Stimulated activated naive CD8-positive, alpha-beta T cell treated with anti-CD3 and anti-CD28 coated beads, Interleukin-15, amount 100 ng/mL, for 72 hours (primary cell): Measurements from ENCODE around the gene EGFL7.
"Not testable (repeated sequence)": the region's sequence is repeated elsewhere in the genome, so short reads cannot be mapped to it uniquely, and the experiment has no call there.

Experiments
- ATAC-seq: fragments of 150-1000 bp; cut with Tn5 transposase; 2 replicates; pipeline ENCODE4 v1.10.0; 2021; ENCODE audit warnings: mild to moderate bottlenecking, moderate library complexity
- DNase-seq, 2 donors: peaks; one replicate each; pipeline ENCODE4 v3.0.0; 2021 to 2022
- H3K27ac Mint-ChIP-seq, 2 donors: one replicate each; pipeline ENCODE4 v1.8.0; 2022; ENCODE audit warnings: mild to moderate bottlenecking in 2 of 2, mixed read lengths in 2 of 2, moderate library complexity in 2 of 2
- H3K27me3 Mint-ChIP-seq: one replicate; pipeline ENCODE4 v1.8.0; 2022; ENCODE audit warnings: mixed read lengths
- H3K4me1 Mint-ChIP-seq: one replicate; pipeline ENCODE4 v1.8.0; 2022; ENCODE audit warnings: mild to moderate bottlenecking, mixed read lengths
- H3K4me3 Mint-ChIP-seq, 2 donors: one replicate each; pipeline ENCODE4 v1.8.0; 2022; ENCODE audit warnings: mild to moderate bottlenecking in 2 of 2, mixed read lengths in 2 of 2, moderate library complexity in 1 of 2
- H3K9me3 Mint-ChIP-seq, 2 donors: one replicate each; pipeline ENCODE4 v1.8.0; 2022; ENCODE audit warnings: mixed read lengths in 2 of 2

EGFL7 gene

DNA sequence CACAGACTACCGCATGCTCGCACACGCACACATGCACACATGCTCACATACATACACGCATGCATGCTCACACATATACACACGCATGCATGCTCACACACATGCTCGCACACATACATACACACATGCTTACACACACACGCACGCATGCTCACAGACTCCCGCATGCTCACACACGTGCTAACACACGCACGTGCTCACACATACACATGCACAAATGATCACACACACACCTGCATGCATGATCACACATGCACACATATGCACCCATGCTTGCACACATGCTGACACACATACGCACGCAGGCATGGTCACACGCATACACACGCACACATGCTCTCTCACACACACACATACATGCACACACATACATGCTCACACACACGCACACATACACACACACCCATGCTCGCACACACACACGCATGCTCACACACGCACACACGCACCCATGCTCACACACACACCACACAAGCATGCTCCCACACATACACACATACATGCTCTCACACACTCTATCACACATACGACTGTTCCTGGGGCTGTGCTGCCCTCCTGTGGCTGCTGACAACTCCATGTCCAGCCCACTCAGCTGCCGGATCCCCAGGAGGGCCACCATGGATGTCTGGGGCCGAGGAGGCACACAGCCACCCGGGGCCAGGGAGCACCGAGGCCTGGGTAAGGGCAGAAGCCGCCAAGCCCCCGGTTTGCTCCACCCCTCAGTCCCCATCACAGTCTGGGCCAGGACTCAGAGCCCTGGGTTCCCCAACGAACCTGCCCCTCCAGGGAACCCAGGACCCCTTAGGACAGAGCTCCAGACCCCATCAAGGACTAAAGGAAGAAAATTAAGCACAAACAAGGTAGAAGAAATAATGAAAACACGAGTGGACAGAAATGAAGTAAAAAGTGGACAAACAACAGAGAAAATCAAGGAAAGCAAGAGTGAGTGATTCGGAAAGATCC, 31.4 kb upstream of the EGFL7 start:
- H3K4me3 Mint-ChIP-seq = no peak overlapping the region
- H3K9me3 Mint-ChIP-seq = no peaks in the 10 kb centered on the region
- peaks cover 20% of the 10 kb centered on the region for H3K4me1 Mint-ChIP-seq
- no peak overlapping the region for H3K27ac Mint-ChIP-seq
- DNase-seq = peak; percentile 61 to 79
- peaks cover 14% of the 10 kb centered on the region for H3K27me3 Mint-ChIP-seq
- ATAC-seq = peak; percentile 91

- not testable (repeated sequence) for H3K9me3 Mint-ChIP-seq, H3K27ac Mint-ChIP-seq, ATAC-seq, H3K4me3 Mint-ChIP-seq, DNase-seq
- Mint-ChIP-seq H3K27me3 (peaks cover 14% of the 10 kb centered on the region), H3K4me1 (peaks cover 20% of the 10 kb centered on the region)
Observed at GRCh38 chr9:136632072-136632471, 30.6 kb upstream of the EGFL7 start.

DNA sequence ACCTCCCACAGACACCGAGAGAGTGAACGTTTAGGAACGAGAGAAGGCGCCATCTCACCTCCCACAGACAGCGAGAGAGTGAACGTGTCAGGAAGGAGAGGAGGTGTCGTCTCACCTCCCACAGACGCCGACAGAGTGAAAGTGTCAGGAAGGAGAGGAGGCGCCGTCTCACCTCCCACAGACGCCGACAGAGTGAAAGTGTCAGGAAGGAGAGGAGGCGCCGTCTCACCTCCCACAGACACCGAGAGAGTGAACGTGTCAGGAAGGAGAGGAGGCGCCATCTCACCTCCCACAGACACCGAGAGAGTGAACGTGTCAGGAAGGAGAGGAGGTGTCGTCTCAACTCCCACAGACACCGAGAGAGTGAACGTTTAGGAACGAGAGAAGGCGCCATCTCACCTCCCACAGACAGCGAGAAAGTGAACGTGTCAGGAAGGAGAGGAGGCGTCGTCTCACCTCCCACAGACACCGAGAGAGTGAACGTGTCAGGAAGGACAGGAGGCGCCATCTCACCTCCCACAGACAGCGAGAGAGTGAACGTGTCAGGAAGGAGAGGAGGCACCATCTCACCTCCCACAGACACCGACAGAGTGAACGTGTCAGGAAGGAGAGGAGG, 30.1 kb upstream of the EGFL7 start:
- H3K4me3 Mint-ChIP-seq = not testable (repeated sequence)

GRCh38 chr9:136634904-136635303, 27.8 kb upstream of the EGFL7 start:
- no peaks in the 10 kb centered on the region for H3K9me3 Mint-ChIP-seq
- no peak overlapping the region for H3K4me3 Mint-ChIP-seq
- ATAC-seq (no peak), DNase-seq (no peak)
- peaks cover 8% of the 10 kb centered on the region for H3K4me1 Mint-ChIP-seq
- no peak overlapping the region for H3K27ac Mint-ChIP-seq
- H3K27me3 Mint-ChIP-seq = no peaks in the 10 kb centered on the region

More for the DNA sequence above, 30.1 kb upstream of the EGFL7 start:
- not testable (repeated sequence) for DNase-seq, H3K27ac Mint-ChIP-seq, H3K9me3 Mint-ChIP-seq, ATAC-seq, H3K27me3 Mint-ChIP-seq
- H3K4me1 Mint-ChIP-seq = peaks cover 20% of the 10 kb centered on the region

DNA sequence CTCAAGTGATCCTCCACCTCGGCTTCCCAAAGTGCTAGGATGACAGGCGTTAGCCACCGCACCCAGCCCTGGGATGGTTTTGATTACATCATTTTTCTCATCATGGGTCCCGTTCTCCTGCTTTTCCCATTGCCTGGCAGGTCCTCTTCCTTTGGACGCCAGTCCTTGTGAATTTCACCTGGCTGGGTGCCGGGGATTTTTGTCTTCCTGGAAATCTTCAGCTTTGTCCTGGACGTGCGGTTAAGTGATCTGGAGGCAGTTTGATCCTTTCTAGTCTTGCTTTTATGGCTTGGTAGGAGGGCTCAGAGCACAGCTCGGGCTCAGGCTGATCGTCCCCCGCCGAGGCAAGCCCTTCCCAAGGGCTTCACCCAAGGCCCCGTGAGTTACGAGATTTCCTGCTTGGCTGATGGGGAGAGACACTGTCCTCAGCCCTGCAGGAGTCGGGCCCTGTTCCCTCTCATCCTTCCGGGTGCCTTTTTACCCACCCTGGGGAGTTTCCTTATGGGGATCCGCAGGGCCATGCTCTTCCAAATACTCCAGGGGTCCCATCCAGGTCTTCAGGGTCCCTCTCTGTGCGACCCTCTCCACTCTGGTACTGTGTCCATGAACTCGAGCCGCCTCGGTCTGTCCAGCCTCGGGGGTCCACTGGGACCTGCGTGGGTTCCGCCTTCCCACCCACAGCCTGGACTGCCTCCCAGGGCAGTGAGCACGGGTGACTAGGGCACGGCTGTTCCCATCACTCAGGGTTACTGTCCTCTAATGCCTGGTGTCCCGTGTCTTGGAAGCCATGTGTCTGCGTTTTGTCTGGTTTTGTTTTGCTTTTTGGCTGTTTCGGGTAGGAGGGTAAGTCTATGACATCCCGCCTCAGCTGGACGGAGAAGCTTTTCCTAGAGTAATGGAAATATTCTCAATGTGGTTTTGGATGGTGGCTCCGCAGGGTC, 22.3 kb upstream of the EGFL7 start:
- DNase-seq (no peak), ATAC-seq (no peak)
- H3K27me3 Mint-ChIP-seq = peaks cover 32% of the 10 kb centered on the region
- H3K9me3 Mint-ChIP-seq = no peaks in the 10 kb centered on the region
- H3K4me1 Mint-ChIP-seq = no peaks in the 10 kb centered on the region
- H3K4me3 Mint-ChIP-seq = no peak overlapping the region
- H3K27ac Mint-ChIP-seq = no peak overlapping the region

GRCh38 chr9:136642439-136642921, 20.2 kb upstream of the EGFL7 start:
- Mint-ChIP-seq H3K9me3 (no peaks in the 10 kb centered on the region), H3K4me3 (no peak overlapping the region), H3K27me3 (peaks cover 50% of the 10 kb centered on the region), H3K27ac (peak overlapping the region in 1 of 2 donors; percentile 89), H3K4me1 (peaks cover 7% of the 10 kb centered on the region)
- no peak for DNase-seq
- ATAC-seq = no peak

GRCh38 chr9:136643596-136644342, 18.9 kb upstream of the EGFL7 start:
- no peaks in the 10 kb centered on the region for H3K9me3 Mint-ChIP-seq
- no peak overlapping the region for H3K4me3 Mint-ChIP-seq
- DNase-seq (no peak), ATAC-seq (peak; percentile 3)
- peaks cover 7% of the 10 kb centered on the region for H3K4me1 Mint-ChIP-seq
- H3K27me3 Mint-ChIP-seq = peaks cover 63% of the 10 kb centered on the region
- no peak overlapping the region for H3K27ac Mint-ChIP-seq

- Mint-ChIP-seq H3K4me1 (peaks cover 7% of the 10 kb centered on the region), H3K4me3 (no peak overlapping the region)
Observed at GRCh38 chr9:136644343-136644592, 18.4 kb upstream of the EGFL7 start.

GRCh38 chr9:136644593-136645351, 17.9 kb upstream of the EGFL7 start:
- DNase-seq (peak; percentile 74), ATAC-seq (peak; percentile 94)
- Mint-ChIP-seq H3K4me3 (no peak overlapping the region), H3K27me3 (peaks cover 66% of the 10 kb centered on the region), H3K27ac (no peak overlapping the region), H3K9me3 (no peaks in the 10 kb centered on the region), H3K4me1 (peaks cover 7% of the 10 kb centered on the region)

More at GRCh38 chr9:136644343-136644592, 18.4 kb upstream of the EGFL7 start:
- DNase-seq (no peak), ATAC-seq (no peak)
- Mint-ChIP-seq H3K27me3 (peaks cover 66% of the 10 kb centered on the region), H3K9me3 (no peaks in the 10 kb centered on the region), H3K27ac (no peak overlapping the region)

- Mint-ChIP-seq H3K27me3 (peaks cover 66% of the 10 kb centered on the region), H3K27ac (no peak overlapping the region), H3K9me3 (no peaks in the 10 kb centered on the region), H3K4me3 (no peak overlapping the region), H3K4me1 (peaks cover 7% of the 10 kb centered on the region)
- DNase-seq (no peak), ATAC-seq (no peak)
Observed at GRCh38 chr9:136645352-136645902, 17.3 kb upstream of the EGFL7 start.

DNA sequence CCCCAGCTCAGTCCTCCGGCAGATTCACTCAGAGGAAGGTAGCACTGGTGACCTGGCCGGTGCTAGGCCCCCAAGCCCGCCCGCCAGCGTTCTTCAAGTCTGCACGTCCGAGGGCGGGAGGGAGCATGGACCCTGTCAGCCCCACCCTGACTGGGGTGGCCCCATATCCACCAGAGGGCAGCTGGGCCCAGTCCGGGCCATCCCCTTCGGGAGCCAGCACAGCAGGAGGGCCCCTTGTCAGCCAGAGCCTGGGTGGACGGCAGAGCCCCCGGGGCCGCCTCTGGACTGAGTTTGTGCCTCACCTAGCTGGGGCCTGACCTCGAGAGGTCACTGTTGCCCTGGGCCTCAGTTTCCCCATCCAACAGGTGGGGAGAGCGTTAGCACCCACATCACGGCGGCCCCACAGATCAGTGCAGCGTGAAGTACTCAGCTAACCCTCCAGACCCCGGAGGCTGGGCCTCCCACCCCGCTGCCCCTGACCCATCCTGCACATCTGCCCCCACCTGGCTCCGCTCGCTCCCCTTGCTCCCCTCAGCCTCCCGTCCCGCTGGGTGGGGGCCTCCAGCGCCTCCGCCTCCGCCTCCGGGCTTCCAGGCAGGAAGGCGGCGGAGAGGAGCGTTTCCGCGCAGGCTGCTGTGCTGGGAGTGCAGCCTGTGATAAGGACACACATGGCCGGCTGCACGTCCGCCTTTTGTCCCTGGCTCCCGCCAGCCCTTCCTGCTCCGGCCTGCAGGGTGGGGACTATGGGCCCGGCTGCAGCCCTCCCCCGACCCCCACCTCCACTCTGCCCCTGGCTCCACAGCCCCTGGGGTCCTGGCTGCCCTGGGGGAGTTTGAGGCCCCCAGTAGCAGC, 16.6 kb upstream of the EGFL7 start:
- Mint-ChIP-seq H3K27ac (no peak overlapping the region), H3K4me3 (no peak overlapping the region), H3K9me3 (no peaks in the 10 kb centered on the region), H3K4me1 (peaks cover 7% of the 10 kb centered on the region), H3K27me3 (peaks cover 66% of the 10 kb centered on the region)
- DNase-seq (no peak), ATAC-seq (peak; percentile 40)

DNA sequence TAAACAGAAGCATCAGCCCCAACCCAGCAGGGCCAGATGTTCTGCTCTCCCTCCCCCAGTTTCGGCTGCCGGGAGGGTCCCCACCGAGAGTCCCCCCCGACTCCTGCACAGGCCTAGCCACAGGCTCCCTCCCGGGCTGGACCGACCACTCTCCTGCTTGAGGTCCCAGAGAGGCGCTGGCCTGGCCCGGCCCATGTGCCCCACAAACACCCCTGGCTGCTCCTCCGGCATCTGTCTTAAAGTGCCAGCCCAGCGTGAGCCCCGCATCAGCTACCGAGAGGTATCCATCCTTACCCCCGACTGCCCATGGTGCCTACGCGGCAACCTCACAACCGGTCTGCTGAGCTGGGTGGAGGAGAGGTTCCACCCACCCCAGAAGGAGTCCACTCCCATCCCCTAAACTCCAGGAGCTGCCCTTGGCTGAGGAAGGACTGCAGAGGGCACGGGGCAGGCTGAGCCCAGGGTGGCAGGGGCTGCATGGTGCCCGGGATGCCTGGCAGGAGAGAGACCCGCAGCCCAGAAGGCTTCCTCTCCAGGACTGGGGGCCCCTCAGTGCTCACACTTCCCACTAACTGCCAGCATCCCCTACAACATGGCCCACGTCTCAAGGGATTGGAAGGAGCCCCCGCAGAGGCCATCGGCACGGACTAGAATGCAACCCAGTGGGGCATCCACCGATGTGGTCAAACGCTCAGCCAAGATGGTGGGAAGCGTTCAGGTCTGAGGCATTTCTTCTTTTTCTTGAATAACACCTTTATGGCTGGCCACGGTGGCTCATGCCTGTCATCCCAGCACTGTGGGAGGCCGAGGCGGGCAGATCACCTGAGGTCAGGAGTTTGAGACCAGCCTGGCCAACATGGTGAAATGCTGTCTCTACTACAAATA, 15.6 kb upstream of the EGFL7 start:
- Mint-ChIP-seq H3K4me3 (peak overlapping the region in 1 of 2 donors; percentile 56), H3K27ac (no peak overlapping the region), H3K4me1 (peaks cover 7% of the 10 kb centered on the region), H3K27me3 (peaks cover 71% of the 10 kb centered on the region), H3K9me3 (no peaks in the 10 kb centered on the region)
- ATAC-seq = no peak
- DNase-seq = no peak
